ENCODE results near the gene MYH14. TPM values are rescaled to one million over a fixed set of nuclear protein-coding genes. Genes with fewer than 3 reads are reported as not detected.

MYH14 gene
- total RNA-seq, 1 donor from 2014 or later: not detected

- H3K79me2 ChIP-seq (ENCODE audit: insufficient read depth, low read length): no peaks in the 10 kb centered on the region
- H3K4me3 Mint-ChIP-seq (ENCODE audit: unreplicated experiment): no peak overlapping the region
- no peak overlapping the region for H2AFZ ChIP-seq (ENCODE audit: low read depth, low read length)
- DNase-seq (ENCODE audit: low read depth): no peak
- no peaks in the 10 kb centered on the region for H3K27me3 Mint-ChIP-seq (ENCODE audit: low read depth, unreplicated experiment)
- H3K9me3 Mint-ChIP-seq (ENCODE audit: unreplicated experiment): peaks cover 27% of the 10 kb centered on the region
- no peaks in the 10 kb centered on the region for H4K20me1 ChIP-seq (ENCODE audit: insufficient read depth, low read length)
- H3K4me2 ChIP-seq (ENCODE audit: low read length): peak overlapping the region; percentile 63
- H3K4me1 Mint-ChIP-seq (ENCODE audit: low read depth, unreplicated experiment): no peaks in the 10 kb centered on the region
- no peak overlapping the region for H3K9ac ChIP-seq (ENCODE audit: low read length)
- peaks cover 8% of the 10 kb centered on the region for H3K4me1 ChIP-seq (ENCODE audit: insufficient read depth, low read length)
- no peak for TF ChIP-seq EZH2 (IDR thresholded peaks at IDR 0.05; ENCODE audit: insufficient read depth, low read length)
- no peaks in the 10 kb centered on the region for H3K36me3 ChIP-seq (ENCODE audit: insufficient read depth, low read length)
- H3K27ac ChIP-seq (ENCODE audit: low read depth, low read length): no peak overlapping the region
- H3K27me3 ChIP-seq (ENCODE audit: insufficient read depth, low read length): peaks cover 33% of the 10 kb centered on the region
- H3K4me3 ChIP-seq (ENCODE audit: insufficient read depth, low read depth, low read length): no peak overlapping the region
- no peak overlapping the region for H3K27ac Mint-ChIP-seq (ENCODE audit: unreplicated experiment)
- H3K9me3 ChIP-seq (ENCODE audit: insufficient read depth, low read depth, low read length): peaks cover 5% of the 10 kb centered on the region
- FAIRE-seq: no peak
- peaks cover 2% of the 10 kb centered on the region for H3K36me3 Mint-ChIP-seq (ENCODE audit: low read depth, unreplicated experiment)
Measured at GRCh38 chr19:50330365-50331078, 127.1 kb downstream of the MYH14 start.

- Histone ChIP-seq H3K79me2 (ENCODE audit: insufficient read depth, low read length) (no peaks in the 10 kb centered on the region), H3K9me3 (ENCODE audit: insufficient read depth, low read depth, low read length) (peaks cover 5% of the 10 kb centered on the region), H3K27ac (ENCODE audit: low read depth, low read length) (no peak overlapping the region), H3K9ac (ENCODE audit: low read length) (no peak overlapping the region), H3K27me3 (ENCODE audit: insufficient read depth, low read length) (peaks cover 30% of the 10 kb centered on the region), H3K4me1 (ENCODE audit: insufficient read depth, low read length) (peaks cover 8% of the 10 kb centered on the region), H2AFZ (ENCODE audit: low read depth, low read length) (no peak overlapping the region), H3K4me3 (ENCODE audit: insufficient read depth, low read depth, low read length) (no peak overlapping the region), H3K4me2 (ENCODE audit: low read length) (no peak overlapping the region), H4K20me1 (ENCODE audit: insufficient read depth, low read length) (no peaks in the 10 kb centered on the region), H3K36me3 (ENCODE audit: insufficient read depth, low read length) (no peaks in the 10 kb centered on the region)
- TF ChIP-seq CTCF (IDR thresholded peaks at IDR 0.05; ENCODE audit: insufficient read depth, low read depth, low read length) (no peak), EZH2 (IDR thresholded peaks at IDR 0.05; ENCODE audit: insufficient read depth, low read length) (peak; percentile 12)
- H3K4me1 Mint-ChIP-seq (ENCODE audit: low read depth, unreplicated experiment): no peaks in the 10 kb centered on the region
- peaks cover 2% of the 10 kb centered on the region for H3K36me3 Mint-ChIP-seq (ENCODE audit: low read depth, unreplicated experiment)
- DNase-seq (ENCODE audit: low read depth) (no peak), FAIRE-seq (no peak)
- H3K4me3 Mint-ChIP-seq (ENCODE audit: unreplicated experiment): no peak overlapping the region
- no peaks in the 10 kb centered on the region for H3K27me3 Mint-ChIP-seq (ENCODE audit: low read depth, unreplicated experiment)
- peaks cover 29% of the 10 kb centered on the region for H3K9me3 Mint-ChIP-seq (ENCODE audit: unreplicated experiment)
- H3K27ac Mint-ChIP-seq (ENCODE audit: unreplicated experiment): no peak overlapping the region
Measured at GRCh38 chr19:50331221-50331993, 128.0 kb downstream of the MYH14 start.

- Histone ChIP-seq H2AFZ (ENCODE audit: low read depth, low read length) (no peak overlapping the region), H3K4me3 (ENCODE audit: insufficient read depth, low read depth, low read length) (no peak overlapping the region), H3K27ac (ENCODE audit: low read depth, low read length) (no peak overlapping the region), H3K4me2 (ENCODE audit: low read length) (no peak overlapping the region), H3K36me3 (ENCODE audit: insufficient read depth, low read length) (no peaks in the 10 kb centered on the region), H3K27me3 (ENCODE audit: insufficient read depth, low read length) (peaks cover 25% of the 10 kb centered on the region), H3K9ac (ENCODE audit: low read length) (no peak overlapping the region), H3K4me1 (ENCODE audit: insufficient read depth, low read length) (peaks cover 8% of the 10 kb centered on the region), H3K79me2 (ENCODE audit: insufficient read depth, low read length) (no peaks in the 10 kb centered on the region), H4K20me1 (ENCODE audit: insufficient read depth, low read length) (no peaks in the 10 kb centered on the region), H3K9me3 (ENCODE audit: insufficient read depth, low read depth, low read length) (peaks cover 5% of the 10 kb centered on the region)
- Mint-ChIP-seq H3K27me3 (ENCODE audit: low read depth, unreplicated experiment) (no peaks in the 10 kb centered on the region), H3K36me3 (ENCODE audit: low read depth, unreplicated experiment) (peaks cover 2% of the 10 kb centered on the region), H3K4me3 (ENCODE audit: unreplicated experiment) (no peak overlapping the region), H3K4me1 (ENCODE audit: low read depth, unreplicated experiment) (no peaks in the 10 kb centered on the region), H3K9me3 (ENCODE audit: unreplicated experiment) (peaks cover 25% of the 10 kb centered on the region), H3K27ac (ENCODE audit: unreplicated experiment) (no peak overlapping the region)
- no peak for FAIRE-seq
- TF ChIP-seq CTCF (IDR thresholded peaks at IDR 0.05; ENCODE audit: insufficient read depth, low read depth, low read length) (no peak), EZH2 (IDR thresholded peaks at IDR 0.05; ENCODE audit: insufficient read depth, low read length) (peak; percentile 15)
- DNase-seq (ENCODE audit: low read depth): no peak
Measured at GRCh38 chr19:50331994-50332243, 128.5 kb downstream of the MYH14 start.
